Loucy (cell line): ENCODE measurements around the gene CDO1.

Experiments
- H2AFZ ChIP-seq: fragments of 200-600 bp; sonication (generic); 2 replicates; pipeline ENCODE4 v1.6.0; 2016; ENCODE audit warnings: antibody characterized with exemption, mild to moderate bottlenecking, low read length, moderate library complexity
- H3F3A ChIP-seq: fragments of 200-600 bp; 2 replicates; pipeline ENCODE4 v1.6.0; 2016; ENCODE audit warnings: antibody characterized with exemption, low read depth, mild to moderate bottlenecking
- H3K27me3 ChIP-seq: fragments of 200-600 bp; sonication (generic); 2 replicates; pipeline ENCODE4 v1.6.1; 2014; ENCODE audit warnings: low read length, mild to moderate bottlenecking; ENCODE audit not compliant: insufficient read depth, poor library complexity, severe bottlenecking
- H3K36me3 ChIP-seq: fragments of 200-600 bp; sonication (generic); 2 replicates; pipeline ENCODE4 v1.6.1; 2016; ENCODE audit warnings: low read length; ENCODE audit not compliant: insufficient read depth
- H3K4me1 ChIP-seq: fragments of 200-600 bp; sonication (generic); 2 replicates; pipeline ENCODE4 v1.5.1; 2014; ENCODE audit warnings: low read length, mild to moderate bottlenecking; ENCODE audit not compliant: insufficient read depth, poor library complexity, severe bottlenecking
- H3K4me2 ChIP-seq: fragments of 200-600 bp; sonication (generic); 2 replicates; pipeline ENCODE4 v1.6.0; 2014; ENCODE audit warnings: antibody characterized with exemption, low read length, low read depth, mild to moderate bottlenecking; ENCODE audit not compliant: poor library complexity, severe bottlenecking
- H3K4me3 ChIP-seq: fragments of 200-600 bp; sonication (generic); 2 replicates; pipeline ENCODE4 v1.5.1; 2014; ENCODE audit warnings: low read length, mild to moderate bottlenecking, mixed read lengths; ENCODE audit not compliant: poor library complexity, severe bottlenecking
- H3K79me2 ChIP-seq: fragments of 200-600 bp; sonication (generic); 2 replicates; pipeline ENCODE4 v1.6.1; 2014; ENCODE audit warnings: low read length; ENCODE audit not compliant: insufficient read depth
- H3K9ac ChIP-seq: fragments of 200-600 bp; sonication (generic); 2 replicates; pipeline ENCODE4 v1.6.0; 2014; ENCODE audit warnings: mild to moderate bottlenecking, low read depth, low read length, moderate library complexity; ENCODE audit not compliant: poor library complexity, severe bottlenecking
- H3K9me2 ChIP-seq: fragments of 200-600 bp; sonication (generic); replicated peaks from 2 replicates; pipeline ENCODE4 v1.6.1; 2016; ENCODE audit warnings: low read depth, low read length, mixed read lengths
- H3K9me3 ChIP-seq: fragments of 200-600 bp; sonication (generic); 2 replicates; pipeline ENCODE4 v1.6.1; 2014; ENCODE audit warnings: mild to moderate bottlenecking, antibody characterized with exemption, low read length, low read depth; ENCODE audit not compliant: insufficient read depth
- H4K20me1 ChIP-seq: fragments of 200-600 bp; sonication (generic); 2 replicates; pipeline ENCODE4 v1.6.0; 2014; ENCODE audit warnings: antibody characterized with exemption, low read length, mild to moderate bottlenecking; ENCODE audit not compliant: insufficient read depth, poor library complexity, severe bottlenecking
- CTCF ChIP-seq: fragments of 200-600 bp; sonication (generic); conservative IDR thresholded peaks from 2 replicates; pipeline ENCODE4 v1.5.1; 2014; ENCODE audit warnings: mild to moderate bottlenecking, antibody characterized with exemption, low read length
- EZH2phosphoT487 ChIP-seq: fragments of 200-600 bp; IDR thresholded peaks from 2 replicates; pipeline ENCODE4 v1.6.1; 2018; ENCODE audit warnings: antibody characterized with exemption, mild to moderate bottlenecking, moderate library complexity, borderline replicate concordance

Gene CDO1

DNA sequence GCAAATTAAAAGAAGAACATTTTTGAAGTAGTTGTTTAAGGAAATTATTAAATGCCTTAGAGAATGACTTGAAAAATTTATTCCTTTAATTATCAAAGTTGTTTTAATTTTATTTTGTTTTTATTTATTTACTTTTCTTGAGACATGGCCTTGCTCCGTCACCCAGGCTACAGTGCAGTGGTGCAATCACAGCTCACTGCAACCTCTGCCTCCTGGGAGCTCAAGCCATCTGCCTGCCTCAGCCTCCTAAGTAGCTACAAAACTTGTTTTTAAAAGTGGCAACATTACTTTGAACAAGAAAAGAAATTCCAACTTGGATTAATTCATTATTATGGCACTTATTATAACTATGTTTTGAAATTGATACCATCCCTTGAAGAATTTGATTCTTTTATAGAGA lies 29.0 kb downstream of the CDO1 start:
- H3K9me3 ChIP-seq, result no peaks in the 10 kb centered on the region
- H3K79me2 ChIP-seq, result no peaks in the 10 kb centered on the region
- no peaks in the 10 kb centered on the region for H4K20me1 ChIP-seq
- TF ChIP-seq CTCF (no peak), EZH2phosphoT487 (no peak)
- no peak overlapping the region for H3K4me3 ChIP-seq
- H3K27me3 ChIP-seq, result no peaks in the 10 kb centered on the region
- no peak overlapping the region for H3K4me2 ChIP-seq
- no peaks in the 10 kb centered on the region for H3K36me3 ChIP-seq
- H3K9me2 ChIP-seq, result no peaks in the 10 kb centered on the region
- H2AFZ ChIP-seq, result no peak overlapping the region
- no peaks in the 10 kb centered on the region for H3F3A ChIP-seq
- H3K4me1 ChIP-seq, result no peaks in the 10 kb centered on the region
- H3K9ac ChIP-seq, result no peak overlapping the region

- Histone ChIP-seq H2AFZ (no peak overlapping the region), H4K20me1 (no peaks in the 10 kb centered on the region), H3K9me2 (no peaks in the 10 kb centered on the region), H3K4me2 (no peak overlapping the region), H3K9me3 (no peaks in the 10 kb centered on the region), H3K4me1 (no peaks in the 10 kb centered on the region), H3K9ac (no peak overlapping the region), H3F3A (no peaks in the 10 kb centered on the region), H3K4me3 (no peak overlapping the region), H3K79me2 (no peaks in the 10 kb centered on the region), H3K27me3 (no peaks in the 10 kb centered on the region), H3K36me3 (no peaks in the 10 kb centered on the region)
- TF ChIP-seq EZH2phosphoT487 (no peak), CTCF (no peak)
These were observed 30.9 kb downstream of the CDO1 start for GRCh38 chr5:115785381-115786065.

DNA sequence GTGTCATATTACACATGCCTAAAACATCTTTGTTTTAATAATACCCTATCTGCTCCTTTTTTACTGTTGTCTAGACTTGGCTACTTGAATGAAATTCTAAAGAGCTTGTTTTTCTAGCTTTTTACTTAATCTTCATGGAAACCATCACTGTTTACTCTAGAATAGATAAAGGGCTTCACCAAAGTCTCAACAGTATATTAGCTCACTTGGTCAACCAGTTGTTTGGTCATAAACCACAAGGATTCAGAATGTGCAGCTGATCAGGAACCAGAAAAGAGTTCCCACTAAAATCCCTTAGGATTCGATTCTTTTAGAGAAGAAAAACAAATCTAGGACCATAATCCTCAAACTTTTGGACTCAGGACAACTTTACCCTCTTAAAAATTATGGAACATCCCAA lies 38.0 kb downstream of the CDO1 start:
- no peaks in the 10 kb centered on the region for H3K79me2 ChIP-seq
- no peak for TF ChIP-seq CTCF
- TF ChIP-seq EZH2phosphoT487, result no peak

More for the DNA sequence above, 38.0 kb downstream of the CDO1 start:
- Histone ChIP-seq H3K9ac (no peak overlapping the region), H3K27me3 (no peaks in the 10 kb centered on the region), H3K4me3 (no peak overlapping the region), H3K9me2 (no peaks in the 10 kb centered on the region), H2AFZ (no peak overlapping the region), H3K9me3 (no peaks in the 10 kb centered on the region), H4K20me1 (no peaks in the 10 kb centered on the region), H3K4me2 (no peak overlapping the region), H3F3A (no peaks in the 10 kb centered on the region), H3K4me1 (no peaks in the 10 kb centered on the region), H3K36me3 (no peaks in the 10 kb centered on the region)
